ENCODE data around the gene ZAR1. TPM values are rescaled to one million over a fixed set of nuclear protein-coding genes. Genes with fewer than 3 reads are reported as not detected.
"Not testable (repeated sequence)": the region's sequence is repeated elsewhere in the genome, so short reads cannot be mapped to it uniquely, and the experiment has no call there.

ZAR1 gene
- total RNA-seq (under 1 TPM in 1 of 9 donors, not detected in 8; 0.22 TPM), polyA plus RNA-seq (not detected)
- long read RNA-seq, donor 1 = 0 reads
- long read RNA-seq, donor 2 = 0 reads
- long read RNA-seq, donor 3 = 0 reads
- long read RNA-seq, donor 4 = 0 reads
- long read RNA-seq, donor 5 = 0 reads
- long read RNA-seq, donor 6 = 0 reads
- long read RNA-seq, donor 7 = 0 reads
- long read RNA-seq, donor 8 = 0 reads
- long read RNA-seq, donor 9 = 0 reads
- long read RNA-seq, donor 10 = 0 reads

GRCh38 chr4:48490012-48490679 is at the start of gene ZAR1:
TSS of gene ZAR1 (plus strand) at chr4:48490252. CDS start at chr4:48490292, 40 bp downstream.
- Histone ChIP-seq H3K36me3 (replicated peaks in 1 of 2) (no peaks in the 10 kb centered on the region), H3K27me3 (peaks cover 28% of the 10 kb centered on the region), H3K4me3 (peak within 1 kb of the TSS in 1 of 4 donors; percentile 48), H3K27ac (no peak within 1 kb of the TSS), H3K4me1 (replicated peaks in 1 of 2) (peaks cover 0 to 5% of the 10 kb centered on the region in 2 donors), H3K9me3 (replicated peaks in 1 of 3) (no peaks in the 10 kb centered on the region)
- WGBS, 4 donors = 0 to 3% (median 2%) methylated on average over 1 to 80 of the region's 80 CpGs
- TF ChIP-seq CTCF (IDR thresholded peaks at IDR 0.05) (no peak), POLR2A (IDR thresholded peaks at IDR 0.05) (no peak)
- DNase-seq = no peak
- intact Hi-C loops (cut with DNase I) = no loop called here

- H3K36me3 ChIP-seq (replicated peaks in 1 of 2); DNase-seq; H3K4me1 ChIP-seq (replicated peaks in 1 of 2); H3K9me3 ChIP-seq (replicated peaks in 1 of 3); H3K27me3 ChIP-seq; H3K4me3 ChIP-seq; H3K27ac ChIP-seq; intact Hi-C loops (cut with DNase I): not testable (repeated sequence)
- 68 to 80% (median 72%) methylated on average over 5 of the region's 5 CpGs for WGBS, 4 donors
These were observed 49.1 kb upstream of the ZAR1 start for GRCh38 chr4:48440914-48441313.

GRCh38 chr4:48445704-48446103 is 44.3 kb upstream of the ZAR1 start:
- Histone ChIP-seq H3K4me1 (replicated peaks in 1 of 2) (no peaks in the 10 kb centered on the region), H3K27ac (no peak overlapping the region), H3K36me3 (replicated peaks in 1 of 2) (no peaks in the 10 kb centered on the region), H3K4me3 (no peak overlapping the region), H3K27me3 (no peaks in the 10 kb centered on the region), H3K9me3 (replicated peaks in 1 of 3) (no peaks in the 10 kb centered on the region)
- intact Hi-C loops (cut with DNase I) = no loop called here
- WGBS, 4 donors = 2 to 6% (median 4%) methylated on average over 3 of the region's 3 CpGs
- no peak for DNase-seq
- TF ChIP-seq CTCF (IDR thresholded peaks at IDR 0.05) (peak in 5 of 6 experiments; percentile 39 to 67 (median 49)), POLR2A (IDR thresholded peaks at IDR 0.05) (no peak)

- DNase-seq = no peak
- Histone ChIP-seq H3K27ac (no peak overlapping the region), H3K36me3 (replicated peaks in 1 of 2) (no peaks in the 10 kb centered on the region), H3K4me1 (replicated peaks in 1 of 2) (no peaks in the 10 kb centered on the region), H3K27me3 (no peaks in the 10 kb centered on the region), H3K4me3 (no peak overlapping the region), H3K9me3 (replicated peaks in 1 of 3) (no peaks in the 10 kb centered on the region)
- intact Hi-C loops (cut with DNase I) = no loop called here
- TF ChIP-seq CTCF (IDR thresholded peaks at IDR 0.05) = no peak
- TF ChIP-seq POLR2A (IDR thresholded peaks at IDR 0.05) = no peak
- WGBS, 4 donors = 91 to 97% (median 94%) methylated on average over 1 of the region's 1 CpG
These were observed 43.4 kb upstream of the ZAR1 start for GRCh38 chr4:48446642-48447041.

- no peak overlapping the region for H3K27ac ChIP-seq
- DNase-seq = no peak
- 86 to 90% (median 89%) methylated on average over 10 of the region's 10 CpGs for WGBS, 4 donors
- TF ChIP-seq CTCF (IDR thresholded peaks at IDR 0.05) (no peak), POLR2A (IDR thresholded peaks at IDR 0.05) (no peak)
- no peaks in the 10 kb centered on the region for H3K27me3 ChIP-seq
- intact Hi-C loops (cut with DNase I) = no loop called here
- H3K4me1 ChIP-seq (replicated peaks in 1 of 2) = no peaks in the 10 kb centered on the region
- H3K9me3 ChIP-seq (replicated peaks in 1 of 3) = no peaks in the 10 kb centered on the region
- no peaks in the 10 kb centered on the region for H3K36me3 ChIP-seq (replicated peaks in 1 of 2)
- no peak overlapping the region for H3K4me3 ChIP-seq
These were observed 40.9 kb upstream of the ZAR1 start for GRCh38 chr4:48449151-48449550.
